GM18907 (cell line): ENCODE data around the gene DES.
"Not testable (repeated sequence)": the region's sequence is repeated elsewhere in the genome, so short reads cannot be mapped to it uniquely, and the experiment has no call there.

Experiments
- ATAC-seq: cut with Tn5 transposase; IDR thresholded peaks from one replicate; pipeline ENCODE4 v1.9.1; 2021; ENCODE audit warnings: mild to moderate bottlenecking, moderate library complexity; ENCODE audit not compliant: unreplicated experiment

DES gene

GRCh38 chr2:219399716-219400478, 18.3 kb upstream of the DES start:
- no peak for ATAC-seq

DNA sequence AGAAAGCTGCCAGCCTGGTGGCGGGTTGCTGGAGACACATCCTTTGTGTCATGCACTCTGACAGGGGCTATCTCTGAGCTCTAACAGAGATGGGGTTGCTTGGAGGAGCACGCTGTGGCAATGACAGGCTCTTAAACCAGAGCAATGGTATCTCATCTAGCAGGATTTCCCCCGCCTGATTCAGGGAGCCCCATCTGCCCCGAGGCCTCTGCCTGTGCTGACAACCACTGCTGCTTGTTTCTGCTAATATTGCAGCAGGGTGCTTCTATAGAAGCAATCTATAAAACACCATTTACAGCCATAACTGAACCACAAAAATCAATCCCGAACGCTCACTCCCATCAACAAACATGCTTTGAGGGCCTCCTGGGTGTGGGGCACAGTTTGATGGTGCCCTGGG, 17.6 kb upstream of the DES start:
- ATAC-seq, result no peak

- ATAC-seq, result no peak
Measured at GRCh38 chr2:219401606-219402005, 16.6 kb upstream of the DES start.

DNA sequence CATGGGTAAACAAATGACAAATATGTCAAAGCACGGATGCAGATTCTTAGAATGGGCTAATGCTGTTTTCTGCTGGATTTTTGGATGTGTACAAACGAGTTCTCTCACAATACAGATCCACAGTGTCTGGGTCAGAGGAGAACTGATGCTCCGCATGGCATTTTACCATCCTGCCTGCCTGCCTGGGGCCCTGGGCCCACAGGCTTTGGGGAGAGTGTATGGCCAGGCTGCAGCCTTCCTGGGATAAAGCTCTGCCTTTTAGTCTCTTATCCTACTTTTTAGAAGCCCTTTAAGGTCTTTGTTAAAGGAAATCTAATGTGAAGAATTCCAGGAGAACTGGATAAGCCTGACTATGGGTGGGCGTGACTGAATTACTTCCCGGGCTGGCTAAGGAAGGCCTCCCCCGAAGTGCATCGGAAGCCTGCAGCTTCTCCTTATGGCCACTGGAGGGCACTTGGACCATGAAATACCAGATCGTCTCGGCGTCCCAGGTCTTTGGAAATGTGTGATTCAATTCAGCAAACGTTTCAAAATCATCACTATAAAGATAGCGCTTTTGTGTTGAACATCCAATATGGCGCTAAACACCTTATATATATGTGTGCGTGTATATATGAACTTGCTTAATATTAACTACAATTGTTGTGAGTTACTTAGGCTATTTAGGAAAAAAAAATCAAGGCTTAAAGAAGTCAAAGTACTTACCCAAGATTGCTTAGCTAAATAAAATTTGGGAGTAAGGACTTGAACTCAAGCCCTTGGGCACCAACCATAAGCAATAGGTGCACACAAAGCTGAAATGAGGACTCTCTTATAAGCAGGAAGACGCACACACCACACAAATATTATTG, 15.3 kb upstream of the DES start:
- ATAC-seq, result peak; percentile 81

DNA sequence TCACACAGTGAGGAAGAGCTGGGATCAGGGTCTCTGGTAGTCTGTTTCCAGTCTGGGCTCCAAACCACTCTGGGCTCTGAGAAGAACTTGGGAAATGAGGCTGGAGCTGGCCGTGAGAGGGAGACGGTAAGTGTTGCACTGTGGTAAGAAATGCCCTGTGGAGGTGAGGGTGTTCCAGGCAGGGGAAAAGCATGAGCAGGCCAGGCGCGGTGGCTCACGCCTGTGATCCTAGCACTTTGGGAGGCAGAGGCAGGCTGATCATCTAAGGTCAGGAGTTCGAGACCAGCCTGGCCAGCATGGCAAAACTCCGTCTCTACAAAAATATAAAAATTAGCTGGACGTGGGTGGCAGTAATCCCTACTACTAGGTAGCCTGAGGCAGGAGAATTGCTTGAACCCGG, 14.3 kb upstream of the DES start:
- ATAC-seq, result no peak

DNA sequence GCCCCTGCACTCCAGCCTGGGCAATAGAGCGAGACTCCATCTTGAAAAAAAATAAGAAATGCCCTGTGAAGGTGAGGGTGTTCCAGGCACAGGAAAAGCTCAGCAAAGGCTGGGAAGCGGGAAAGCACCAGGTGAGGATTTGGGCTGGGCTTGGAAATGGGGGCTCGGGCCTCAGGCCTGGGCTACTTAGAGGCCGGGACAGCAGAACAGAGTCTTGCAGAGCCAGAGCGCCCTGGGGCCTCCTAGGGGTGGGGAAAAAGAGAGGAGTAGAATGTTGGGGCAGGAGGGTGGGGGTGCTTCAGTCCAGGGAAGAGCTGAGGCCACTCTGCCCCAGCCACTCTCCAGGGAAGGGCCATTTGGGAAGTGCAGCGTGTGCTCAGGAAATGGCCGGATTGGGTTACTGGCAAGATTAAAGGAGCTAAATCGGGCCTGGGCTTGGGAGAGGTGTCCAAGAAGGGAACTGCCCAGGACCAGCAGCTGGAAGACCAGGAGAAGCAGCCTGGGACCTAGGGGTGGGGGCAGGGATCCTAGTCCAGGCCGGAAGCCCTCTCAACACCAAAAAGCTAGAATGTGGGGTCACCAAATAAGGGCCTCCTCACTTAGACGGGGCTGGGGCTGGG, 13.8 kb upstream of the DES start:
- no peak for ATAC-seq

DNA sequence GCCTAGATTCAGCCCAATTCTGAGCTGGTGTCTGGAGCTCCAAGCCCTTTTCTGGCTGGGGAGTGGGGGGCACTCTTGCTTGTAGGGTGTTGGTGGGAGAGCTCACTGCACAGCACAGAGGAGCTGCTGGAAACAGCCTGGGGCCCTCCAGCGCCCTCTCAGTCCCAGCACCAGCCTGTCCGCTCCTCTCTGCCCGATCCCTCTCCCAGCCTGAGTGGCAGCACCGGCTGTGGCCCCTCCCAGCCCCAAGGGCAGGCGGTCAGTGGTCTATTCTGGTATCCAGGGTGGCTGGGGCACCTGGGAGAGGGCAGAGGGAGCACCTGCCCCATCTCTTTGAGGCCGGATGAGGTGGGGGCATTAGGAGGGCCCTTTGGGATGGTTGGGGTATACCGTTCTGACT, 13.2 kb upstream of the DES start:
- no peak for ATAC-seq

DNA sequence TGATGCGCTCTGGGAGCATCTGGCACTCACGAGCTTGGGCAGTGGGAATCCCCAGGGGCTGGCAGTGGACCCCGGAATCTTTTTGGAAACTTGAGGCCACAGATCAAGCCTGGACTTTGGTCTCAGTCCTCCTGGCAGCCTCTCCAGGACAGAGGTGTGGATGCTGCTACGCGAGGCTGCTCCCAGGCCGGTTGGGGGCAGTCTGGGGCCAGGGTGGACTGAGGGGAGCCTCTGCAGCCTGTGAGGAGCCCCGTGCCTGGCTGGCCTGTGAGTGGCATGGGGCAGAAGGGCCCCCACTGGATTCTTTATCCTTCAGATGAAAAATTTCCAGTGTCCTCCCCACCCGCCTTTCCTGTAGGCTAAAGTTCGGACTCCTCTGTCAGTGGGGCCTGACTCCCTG, 12.7 kb upstream of the DES start:
- no peak for ATAC-seq

DNA sequence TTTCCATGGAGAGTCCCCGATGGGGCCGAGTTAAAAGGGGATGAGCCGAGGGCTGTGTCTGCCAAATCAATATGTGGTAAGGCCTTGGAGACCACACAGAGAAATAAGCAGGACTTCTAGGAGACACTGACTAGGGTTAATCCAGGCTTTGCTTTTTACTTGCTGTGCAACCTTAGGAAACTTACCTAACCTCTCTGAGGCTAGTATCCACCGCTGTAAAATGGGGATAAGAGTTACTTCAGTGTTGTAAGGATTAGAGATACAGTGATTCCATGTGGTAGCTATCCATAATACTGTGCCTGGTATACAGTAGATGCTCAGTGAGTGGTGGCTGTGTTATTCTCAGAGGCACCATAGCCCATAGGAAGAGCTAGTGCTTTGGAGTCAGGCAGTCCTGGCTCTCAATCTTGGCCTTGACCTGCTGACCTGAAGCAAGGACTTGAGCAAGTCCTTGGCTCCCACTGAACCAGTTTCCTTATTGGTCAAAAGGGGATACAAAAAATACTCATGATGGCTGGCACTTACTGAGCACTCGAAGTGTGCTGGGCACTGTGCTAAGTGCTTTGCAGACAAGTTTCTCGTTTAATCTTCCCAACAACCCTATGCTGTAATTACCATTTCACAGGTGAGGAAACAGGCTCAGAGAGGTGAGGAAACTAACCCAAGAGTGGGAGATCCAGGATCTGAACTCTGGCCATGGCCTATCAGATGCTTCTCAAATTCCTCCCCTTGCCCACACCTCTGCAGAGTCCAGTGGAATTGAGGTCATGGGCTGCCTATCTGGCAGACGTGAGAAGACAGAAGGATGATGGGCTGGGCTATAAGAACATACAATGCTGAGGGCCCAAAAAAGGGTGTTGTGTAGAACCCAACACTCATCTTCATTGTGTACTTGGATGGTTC, 12.0 kb upstream of the DES start:
- ATAC-seq, result no peak

- ATAC-seq, result no peak
Measured at GRCh38 chr2:219406861-219407230, 11.3 kb upstream of the DES start.

DNA sequence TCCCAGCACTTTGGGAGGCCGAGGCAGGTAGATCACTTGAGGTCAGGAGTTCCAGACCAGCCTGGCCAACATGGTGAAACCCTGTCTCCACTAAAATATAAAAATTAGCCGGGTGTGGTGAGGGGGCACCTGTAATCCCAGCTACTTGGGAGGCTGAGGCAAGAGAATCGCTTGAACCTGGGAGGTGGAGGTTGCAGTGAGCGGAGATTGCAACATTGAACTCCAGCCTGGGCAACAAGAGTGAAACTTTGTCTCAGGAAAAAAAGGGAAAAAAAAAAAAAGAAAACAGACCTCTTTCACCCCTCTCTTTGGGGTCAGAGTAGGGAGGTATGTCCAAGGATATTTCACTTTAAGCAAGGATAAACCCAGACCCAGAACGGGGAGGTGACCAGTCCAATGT, 10.8 kb upstream of the DES start:
- not testable (repeated sequence) for ATAC-seq

GRCh38 chr2:219408204-219408603, 10.0 kb upstream of the DES start:
- no peak for ATAC-seq

- no peak for ATAC-seq
Measured at GRCh38 chr2:219408631-219409030, 9.5 kb upstream of the DES start.

DNA sequence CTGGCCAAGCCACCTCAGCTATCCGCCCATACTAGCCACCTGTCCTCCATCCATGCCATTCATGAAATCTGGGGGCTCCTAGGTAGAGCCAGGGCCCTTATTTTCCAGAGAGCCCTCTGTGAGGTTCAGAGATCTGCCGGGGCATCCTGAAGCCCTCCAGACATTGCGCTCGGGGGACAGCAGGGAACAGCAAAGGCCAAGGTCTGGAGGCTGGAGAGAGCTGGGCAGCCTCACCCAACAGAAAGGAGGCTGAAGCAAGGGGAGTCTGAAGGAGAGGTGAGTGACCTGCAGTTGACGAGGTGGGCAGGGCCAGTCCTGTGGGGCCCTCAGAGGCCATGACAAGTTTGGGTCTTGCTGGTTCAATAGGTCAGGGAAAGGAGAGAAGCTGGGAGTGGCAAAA, 8.6 kb upstream of the DES start:
- ATAC-seq, result no peak

GRCh38 chr2:219410390-219410789, 7.8 kb upstream of the DES start:
- no peak for ATAC-seq

DNA sequence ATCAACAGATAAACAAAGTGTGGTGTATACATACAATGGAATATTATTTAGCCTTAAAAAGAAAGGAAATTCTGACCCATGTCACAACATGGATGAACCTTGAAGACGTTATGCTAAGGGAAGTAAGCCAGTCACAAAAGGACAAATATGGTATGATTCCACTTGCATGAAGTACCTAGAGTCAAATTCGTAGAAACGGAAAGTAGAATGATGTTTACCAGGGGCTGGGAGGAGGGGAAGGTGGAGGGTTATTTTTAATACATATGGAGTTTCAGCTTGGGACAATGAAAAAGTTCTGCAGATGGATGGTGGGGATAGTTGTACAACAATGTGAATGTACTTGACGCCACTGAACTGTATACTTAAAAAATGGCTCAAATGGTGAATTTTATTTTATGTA, 3.3 kb upstream of the DES start:
- no peak for ATAC-seq

GRCh38 chr2:219415580-219416234, 2.5 kb upstream of the DES start:
- no peak for ATAC-seq

DNA sequence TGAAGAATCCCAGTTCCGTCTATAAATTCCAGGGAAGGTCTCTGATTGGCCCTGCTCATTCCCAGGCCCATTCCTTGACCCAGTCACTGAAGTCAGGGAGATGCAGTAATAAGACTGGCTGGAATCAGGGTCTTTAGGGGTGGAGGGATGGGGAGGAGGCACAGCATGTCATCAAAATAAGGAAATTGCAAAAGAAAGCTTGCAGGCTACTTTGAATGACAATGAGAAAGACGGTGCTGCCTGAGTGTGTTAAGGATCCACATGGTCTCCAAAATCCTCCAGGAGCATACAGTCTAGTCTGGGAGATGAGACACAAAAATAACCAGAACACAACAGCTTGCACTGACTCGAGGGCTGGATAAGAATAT, 2.0 kb upstream of the DES start:
- no peak for ATAC-seq

GRCh38 chr2:219416938-219417337, 1.2 kb upstream of the DES start:
- no peak for ATAC-seq

DNA sequence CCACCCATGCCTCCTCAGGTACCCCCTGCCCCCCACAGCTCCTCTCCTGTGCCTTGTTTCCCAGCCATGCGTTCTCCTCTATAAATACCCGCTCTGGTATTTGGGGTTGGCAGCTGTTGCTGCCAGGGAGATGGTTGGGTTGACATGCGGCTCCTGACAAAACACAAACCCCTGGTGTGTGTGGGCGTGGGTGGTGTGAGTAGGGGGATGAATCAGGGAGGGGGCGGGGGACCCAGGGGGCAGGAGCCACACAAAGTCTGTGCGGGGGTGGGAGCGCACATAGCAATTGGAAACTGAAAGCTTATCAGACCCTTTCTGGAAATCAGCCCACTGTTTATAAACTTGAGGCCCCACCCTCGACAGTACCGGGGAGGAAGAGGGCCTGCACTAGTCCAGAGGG, 803 bp upstream of the DES start:
- no peak for ATAC-seq

GRCh38 chr2:219419012-219419324, 791 bp downstream of the DES start:
- ATAC-seq, result no peak
